Hematopoietic multipotent progenitor cell treated with erythropoietin and hydrocortisone succinate and interleukin-3 and kit ligand, for 4 days (in vitro differentiated cells): ENCODE measurements around the gene PGRMC1.
"Not testable (repeated sequence)": the region's sequence is repeated elsewhere in the genome, so short reads cannot be mapped to it uniquely, and the experiment has no call there.

Experiments used
- DNase-seq: peaks from one replicate; pipeline ENCODE4 v3.0.0-alpha.2; 2015

PGRMC1 gene

DNA sequence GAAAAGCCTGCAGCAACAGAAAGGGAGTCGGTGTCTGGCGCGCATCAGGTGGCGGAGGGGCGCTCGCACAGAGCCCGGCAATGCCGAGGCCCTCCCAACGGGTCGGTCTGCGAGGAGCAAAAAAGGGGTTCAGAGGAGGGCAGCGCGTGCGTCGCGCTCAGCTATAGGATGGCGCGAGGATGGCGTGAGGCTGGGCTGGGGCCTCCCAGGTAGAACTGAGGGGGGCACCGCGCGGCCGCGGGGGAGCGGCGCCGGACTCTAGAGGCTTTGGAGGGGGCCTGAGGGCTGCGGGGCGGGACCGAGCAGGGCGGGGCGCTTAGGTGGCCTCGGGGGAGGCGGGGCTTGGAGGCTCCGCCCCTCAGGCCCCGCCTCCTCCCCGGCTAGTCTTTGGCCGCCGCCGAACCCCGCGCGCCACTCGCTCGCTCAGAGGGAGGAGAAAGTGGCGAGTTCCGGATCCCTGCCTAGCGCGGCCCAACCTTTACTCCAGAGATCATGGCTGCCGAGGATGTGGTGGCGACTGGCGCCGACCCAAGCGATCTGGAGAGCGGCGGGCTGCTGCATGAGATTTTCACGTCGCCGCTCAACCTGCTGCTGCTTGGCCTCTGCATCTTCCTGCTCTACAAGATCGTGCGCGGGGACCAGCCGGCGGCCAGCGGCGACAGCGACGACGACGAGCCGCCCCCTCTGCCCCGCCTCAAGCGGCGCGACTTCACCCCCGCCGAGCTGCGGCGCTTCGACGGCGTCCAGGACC lies at the start of gene PGRMC1:
Gene PGRMC1, plus strand, starts transcription at position 414 of the 751 bp plus-strand sequence. Its CDS starts 79 bp downstream, at position 493.
- DNase-seq = peak; percentile 89

DNA sequence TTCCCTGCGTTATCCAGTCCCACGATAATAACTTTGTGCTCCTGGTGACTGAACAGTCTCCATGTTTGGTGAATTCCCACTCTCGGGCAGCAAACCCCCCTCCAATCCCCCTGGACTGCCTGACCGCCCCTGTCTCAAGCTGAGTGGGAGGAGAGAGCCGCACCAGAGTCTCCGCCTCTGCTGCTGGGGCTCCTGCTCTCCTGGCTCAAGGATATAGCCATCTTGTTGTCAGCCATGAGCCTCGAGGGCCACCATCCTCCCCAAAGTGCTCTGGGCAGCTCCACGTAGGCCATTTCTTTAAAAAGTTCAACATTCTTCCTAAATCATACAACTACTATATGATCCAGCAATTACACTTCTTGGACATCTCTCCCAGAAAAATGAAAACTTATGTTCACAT lies 49.3 kb upstream of the PGRMC1 start:
- no peak for DNase-seq

GRCh38 chrX:119187298-119187697 lies 48.8 kb upstream of the PGRMC1 start:
- no peak for DNase-seq

GRCh38 chrX:119189115-119189514 lies 47.0 kb upstream of the PGRMC1 start:
- no peak for DNase-seq

GRCh38 chrX:119189595-119189994 lies 46.5 kb upstream of the PGRMC1 start:
- DNase-seq = no peak

GRCh38 chrX:119190091-119190681 lies 45.9 kb upstream of the PGRMC1 start:
- no peak for DNase-seq

DNA sequence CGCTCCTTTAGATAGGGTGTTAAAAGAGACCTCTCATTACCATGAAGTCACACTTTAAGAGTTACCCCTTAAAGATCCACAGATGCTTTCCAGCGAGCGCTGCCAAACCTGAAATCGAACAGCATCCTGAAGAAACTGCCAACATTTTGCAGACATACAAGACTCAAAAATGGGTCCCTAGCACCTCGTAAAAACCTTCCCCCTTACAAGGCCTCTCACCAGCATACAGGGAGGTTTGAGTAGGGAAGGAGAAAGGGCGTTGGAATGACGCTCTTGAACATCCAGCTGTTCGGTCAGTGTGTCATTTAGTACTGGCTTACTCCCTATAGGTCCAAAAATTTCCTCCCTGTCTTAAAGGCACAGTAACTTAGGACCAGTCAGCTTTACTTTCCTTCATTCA lies 45.3 kb upstream of the PGRMC1 start:
- no peak for DNase-seq

GRCh38 chrX:119194621-119195020 lies 41.5 kb upstream of the PGRMC1 start:
- DNase-seq = peak; percentile 56

DNA sequence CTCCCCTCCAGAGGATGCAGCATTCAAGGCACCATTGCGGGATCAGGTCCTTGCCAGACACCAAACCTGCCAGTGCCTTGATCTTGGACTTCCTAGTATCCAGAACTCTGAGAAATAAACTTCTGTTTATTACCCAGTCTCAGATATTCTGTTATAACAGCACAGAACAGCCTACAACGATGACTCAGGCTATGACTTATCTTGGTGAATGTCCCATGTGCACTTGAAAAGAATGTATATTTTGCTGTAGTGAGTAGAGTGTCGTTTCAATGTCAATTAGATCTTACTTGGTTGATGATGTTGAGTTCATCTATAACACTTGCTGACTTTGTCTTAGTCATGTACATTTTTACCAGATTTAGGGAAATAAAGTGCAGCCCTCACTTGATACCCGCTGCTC lies 34.5 kb upstream of the PGRMC1 start:
- DNase-seq = no peak

- no peak for DNase-seq
Measured at GRCh38 chrX:119206203-119206602, 29.9 kb upstream of the PGRMC1 start.

DNA sequence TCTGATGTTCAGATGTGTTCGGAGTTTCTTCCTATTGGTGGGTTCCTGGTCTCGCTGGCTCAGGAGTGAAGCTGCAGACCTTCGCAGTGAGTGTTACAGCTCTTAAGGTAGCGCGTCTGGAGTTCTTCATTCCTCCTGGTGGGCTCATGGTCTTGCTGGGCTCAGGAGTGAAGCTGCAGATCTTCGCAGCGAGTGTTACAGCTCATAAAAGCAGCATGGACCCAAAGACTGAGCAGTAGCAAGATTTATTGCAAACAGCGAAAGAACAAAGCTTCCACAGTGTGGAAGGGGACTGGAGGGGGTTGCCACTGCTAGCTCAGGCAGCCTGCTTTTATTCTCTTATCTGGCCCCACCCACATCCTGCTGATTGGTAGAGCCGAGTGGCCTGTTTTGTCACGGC lies 28.6 kb upstream of the PGRMC1 start:
- not testable (repeated sequence) for DNase-seq

DNA sequence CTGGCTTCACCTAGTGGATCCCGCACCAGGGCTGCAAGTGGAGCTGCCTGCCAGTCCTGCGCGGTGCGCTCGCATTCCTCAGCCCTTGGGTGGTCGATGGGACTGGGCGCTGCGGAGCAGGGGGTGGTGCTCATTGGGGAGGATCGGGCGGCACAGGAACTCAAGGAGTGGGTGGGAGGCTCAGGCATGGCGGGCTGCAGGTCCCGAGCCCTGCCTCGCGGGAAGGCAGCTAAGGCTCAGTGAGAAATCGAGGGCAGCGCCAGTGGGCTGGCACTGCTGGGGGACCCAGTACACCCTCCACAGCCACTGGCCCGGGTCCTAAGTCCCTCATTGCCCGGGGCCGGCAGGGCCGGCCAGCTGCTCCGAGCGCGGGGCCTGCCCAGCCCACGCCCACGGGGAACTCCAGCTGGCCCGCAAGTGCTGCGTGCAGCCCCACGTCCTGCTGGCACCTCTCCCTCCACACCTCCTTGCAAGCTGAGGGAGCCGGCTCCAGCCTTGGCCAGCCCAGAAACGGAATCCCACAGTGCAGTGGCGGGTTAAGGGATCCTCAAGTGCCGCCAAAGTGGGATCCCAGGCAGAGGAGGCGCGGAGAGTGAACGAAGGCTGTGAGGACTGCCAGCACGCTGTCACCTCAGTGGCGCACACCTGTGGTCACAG lies 27.6 kb upstream of the PGRMC1 start:
- no peak for DNase-seq

- not testable (repeated sequence) for DNase-seq
Measured at GRCh38 chrX:119210931-119211648, 25.0 kb upstream of the PGRMC1 start.

- DNase-seq = no peak
Measured at GRCh38 chrX:119211649-119212014, 24.5 kb upstream of the PGRMC1 start.

- peak; percentile 20 for DNase-seq
Measured at GRCh38 chrX:119218198-119218597, 17.9 kb upstream of the PGRMC1 start.

DNA sequence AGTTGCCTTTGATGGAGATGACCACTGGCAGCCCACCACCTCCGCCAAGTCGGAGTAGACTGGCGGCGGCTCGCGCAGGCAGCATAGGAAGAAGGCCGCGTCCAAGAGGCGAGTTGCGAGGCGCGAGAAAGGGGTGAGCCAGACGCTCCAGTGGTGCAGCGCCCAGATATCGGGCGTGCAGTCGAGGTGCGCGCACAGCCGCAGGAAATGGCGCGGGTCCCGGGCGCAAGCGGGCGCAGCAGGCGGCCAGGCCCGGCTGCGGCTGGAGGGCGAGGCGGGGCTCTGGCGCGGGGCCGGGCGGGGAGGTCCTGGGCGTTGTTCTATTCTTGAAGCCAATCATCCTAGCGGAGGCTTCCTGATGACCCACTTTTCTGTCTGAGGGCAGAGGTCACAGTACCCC lies 13.2 kb upstream of the PGRMC1 start:
- no peak for DNase-seq

DNA sequence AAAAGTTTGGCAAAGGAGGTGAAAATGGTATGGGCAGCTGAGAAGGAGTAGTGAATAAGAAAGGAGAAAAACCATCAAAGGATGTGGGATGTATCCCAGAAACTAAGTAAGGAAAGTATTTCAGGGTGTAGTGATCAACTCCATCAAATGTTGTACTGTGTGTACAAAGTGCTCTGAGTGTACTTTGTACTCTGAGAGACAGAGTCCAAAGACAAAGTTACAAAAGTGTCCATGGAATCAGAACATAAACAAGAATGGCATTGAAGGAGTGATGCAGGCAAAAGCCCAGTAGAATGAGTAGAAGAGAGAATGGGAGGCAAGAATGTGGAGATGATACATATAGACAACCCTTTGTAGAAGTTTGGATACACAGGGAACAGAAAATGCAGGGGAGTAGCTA lies 12.3 kb upstream of the PGRMC1 start:
- DNase-seq = no peak

DNA sequence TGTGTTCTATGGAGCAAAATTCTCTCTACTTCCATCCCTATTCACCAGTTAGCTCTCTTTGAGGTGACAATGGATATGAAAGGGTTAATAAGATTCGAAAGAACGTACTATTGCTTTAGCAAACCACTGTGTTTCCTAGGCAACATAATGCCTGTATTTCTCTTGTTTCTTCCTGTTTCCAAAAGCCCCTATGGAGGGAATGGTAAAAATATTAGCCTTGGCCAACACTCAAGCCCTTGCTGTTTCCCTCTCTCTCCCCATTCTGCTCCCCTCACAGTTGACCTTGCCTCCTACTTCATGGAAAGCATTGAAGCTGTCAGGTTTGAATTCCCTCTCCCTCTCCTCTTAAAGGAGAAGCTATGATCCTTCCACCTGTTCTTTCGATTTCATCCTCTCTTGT lies 9.6 kb upstream of the PGRMC1 start:
- no peak for DNase-seq

- no peak for DNase-seq
Measured at GRCh38 chrX:119228512-119229252, 7.4 kb upstream of the PGRMC1 start.

DNA sequence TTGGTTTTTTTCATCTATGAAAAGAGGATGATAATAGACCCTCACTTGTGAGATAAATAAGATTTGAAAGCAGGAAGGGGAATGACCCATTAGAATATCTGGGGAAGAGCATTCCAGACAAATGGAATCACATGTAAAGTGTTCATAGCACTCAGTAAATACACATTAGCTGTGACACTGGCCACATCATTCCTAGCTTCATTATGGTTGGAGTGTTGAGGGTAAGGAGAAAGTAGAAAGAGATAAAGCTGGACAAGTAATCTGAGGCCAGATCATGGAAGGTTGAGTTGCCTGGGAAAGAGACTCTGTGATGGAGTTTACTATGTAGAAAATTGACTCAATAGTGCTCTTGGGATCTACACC lies 6.9 kb upstream of the PGRMC1 start:
- no peak for DNase-seq

DNA sequence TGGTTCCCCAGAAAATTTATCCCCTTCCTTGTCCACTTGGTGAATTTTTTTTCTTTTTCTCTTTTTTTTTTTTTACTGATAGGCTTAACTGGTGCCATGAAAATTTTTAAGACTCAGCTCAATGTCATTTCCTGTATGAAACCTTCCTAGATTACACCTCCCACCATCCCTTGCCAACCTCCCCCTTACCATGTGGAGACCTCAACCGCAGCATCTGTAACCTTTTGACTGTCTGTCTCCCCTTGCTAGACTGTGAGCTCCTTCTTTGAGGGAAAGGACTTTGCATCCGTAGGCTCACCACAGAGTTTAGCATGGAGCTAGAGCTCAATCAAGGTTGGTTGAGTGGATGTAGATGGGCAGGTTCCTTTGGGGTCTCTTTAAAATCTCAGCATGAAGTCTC lies 5.2 kb upstream of the PGRMC1 start:
- no peak for DNase-seq

DNA sequence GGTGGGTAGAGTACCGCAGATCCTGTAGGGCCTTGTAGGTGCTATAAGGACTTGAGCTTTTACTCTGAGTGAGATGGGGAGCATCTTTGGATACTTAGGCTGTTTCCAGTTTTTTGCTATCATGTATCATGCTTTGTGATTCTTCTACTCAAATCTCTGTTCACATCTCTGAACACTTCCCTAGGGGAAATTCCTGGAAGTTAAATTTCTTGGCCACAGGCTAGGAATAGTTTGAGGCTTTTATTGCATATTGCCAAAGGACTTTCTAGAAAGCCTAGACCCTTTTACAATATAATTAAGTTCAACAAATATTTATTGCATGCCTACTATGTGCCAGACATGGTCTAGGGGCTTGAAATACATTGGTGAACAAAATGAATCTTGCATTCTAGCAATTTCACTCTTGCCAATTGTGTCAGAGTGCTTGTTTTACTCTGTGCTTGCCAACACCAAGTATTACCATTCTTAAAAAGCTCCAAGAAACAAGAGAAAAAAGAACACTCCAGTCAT lies 4.1 kb upstream of the PGRMC1 start:
- no peak for DNase-seq

GRCh38 chrX:119235051-119235511 lies 1.0 kb upstream of the PGRMC1 start:
- DNase-seq = no peak
